HG03196 (cell line): Measurements from ENCODE around the gene RHOA.

ENCODE experiments used
- ATAC-seq: cut with Tn5 transposase; IDR thresholded peaks from one replicate; pipeline ENCODE4 v1.9.1; 2021; ENCODE audit not compliant: unreplicated experiment

The RHOA gene

GRCh38 chr3:49411968-49412631, at the start of gene RHOA, which contains the start of gene TCTA:
TSS of gene RHOA (minus strand) at chr3:49411976. CDS start at chr3:49375589, 36,387 bp downstream.
TSS of gene TCTA (plus strand) at chr3:49412423. CDS start at chr3:49412427, 4 bp downstream.
- ATAC-seq = peak; percentile 78

DNA sequence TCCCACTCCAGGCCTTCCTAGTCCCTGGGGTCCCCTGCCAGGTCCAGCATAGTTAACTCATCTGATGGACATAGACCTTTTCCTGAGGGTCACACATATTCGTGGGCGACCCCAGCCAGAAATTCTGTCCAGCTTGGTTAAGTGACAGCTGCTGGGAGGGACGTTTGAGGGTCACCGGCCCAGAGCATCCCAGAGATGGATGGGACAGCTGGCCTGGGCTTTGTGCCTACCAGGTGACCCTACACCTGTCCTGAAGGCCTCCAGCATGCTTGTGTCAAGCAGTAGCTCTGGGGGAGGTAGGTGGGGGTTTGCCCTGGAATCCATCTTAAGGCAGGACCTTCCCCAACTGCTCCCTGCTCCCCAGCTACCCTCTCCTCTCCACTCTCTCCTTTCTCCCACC, 49.2 kb upstream of the RHOA start:
- ATAC-seq = no peak

GRCh38 chr3:49460188-49460890, 48.6 kb upstream of the RHOA start:
- ATAC-seq = no peak

DNA sequence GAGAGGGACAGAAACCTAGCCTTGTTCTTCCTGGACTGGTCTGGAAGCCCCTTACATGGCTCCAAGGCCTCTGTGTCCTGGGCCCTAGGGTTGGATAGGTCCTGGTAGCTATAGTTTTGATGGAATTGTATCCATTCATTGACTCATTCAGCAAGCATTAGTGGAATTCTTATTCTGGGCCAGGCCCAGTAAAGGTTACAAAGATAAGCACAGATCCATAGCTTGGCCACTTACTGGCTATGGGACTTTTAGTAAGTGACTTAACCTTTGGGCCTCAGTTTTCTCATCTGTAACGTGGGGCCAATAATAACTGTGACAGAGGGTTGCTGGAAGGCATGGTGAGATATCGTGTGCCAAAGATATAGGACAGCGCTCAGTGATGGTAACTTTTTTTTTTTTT, 44.7 kb upstream of the RHOA start:
- ATAC-seq = no peak

DNA sequence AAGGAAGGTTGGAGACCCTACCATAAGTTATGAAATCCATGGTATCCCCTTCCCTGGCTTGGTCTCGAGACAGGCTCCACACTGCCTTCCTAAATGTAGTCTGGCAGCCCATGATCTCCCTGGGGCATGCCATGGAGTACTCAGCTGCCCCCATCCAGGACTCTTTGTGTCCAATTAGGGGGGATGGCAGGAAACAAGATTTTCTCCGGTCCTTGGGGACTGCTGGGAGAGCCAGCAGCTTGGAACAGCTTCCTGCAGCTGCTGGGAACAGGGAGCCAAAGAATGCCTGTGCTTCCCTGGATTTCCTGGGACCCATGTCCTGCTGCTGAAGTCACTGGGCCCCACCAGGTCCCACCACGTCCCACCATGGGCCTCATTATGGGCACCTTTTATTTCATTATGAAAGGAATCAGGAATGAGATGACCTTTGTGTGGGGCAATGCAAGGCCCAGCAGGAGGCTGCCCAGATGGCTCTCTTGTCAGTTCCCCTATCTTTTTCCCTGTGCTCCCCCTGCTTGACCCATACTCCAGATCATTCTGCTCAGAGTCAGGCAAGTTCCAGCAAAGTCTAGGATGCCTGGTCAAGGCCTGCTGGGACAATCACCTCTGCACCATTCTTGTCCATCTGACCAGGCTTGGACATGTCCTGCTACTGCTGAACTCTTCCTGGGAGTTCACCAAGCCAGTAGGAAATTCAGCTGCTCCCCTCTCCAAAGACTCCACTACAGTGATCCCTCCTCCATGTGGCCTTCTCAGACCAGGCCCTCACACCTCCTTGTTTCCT, 43.3 kb upstream of the RHOA start:
- ATAC-seq = no peak

GRCh38 chr3:49454458-49454857, 42.7 kb upstream of the RHOA start:
- ATAC-seq = no peak

DNA sequence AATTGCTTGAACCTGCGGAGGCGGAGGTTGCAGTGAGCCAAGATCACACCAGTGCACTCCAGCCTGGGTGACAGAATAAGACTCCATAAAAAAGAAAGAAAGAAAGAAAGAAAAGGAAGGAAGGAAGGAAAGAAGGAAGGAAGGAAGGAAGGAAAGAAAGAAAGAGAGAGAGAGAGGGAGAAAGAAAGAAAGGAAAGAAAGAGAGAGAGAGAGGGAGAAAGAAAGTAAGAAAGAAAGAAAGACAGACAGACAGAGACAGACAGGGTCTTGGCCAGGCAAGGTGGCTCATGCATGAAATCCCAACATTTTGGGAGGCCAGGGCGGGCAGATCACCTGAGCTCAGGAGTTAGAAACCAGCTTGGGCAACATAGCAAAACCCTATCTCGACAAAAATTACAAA, 41.8 kb upstream of the RHOA start:
- no peak for ATAC-seq

DNA sequence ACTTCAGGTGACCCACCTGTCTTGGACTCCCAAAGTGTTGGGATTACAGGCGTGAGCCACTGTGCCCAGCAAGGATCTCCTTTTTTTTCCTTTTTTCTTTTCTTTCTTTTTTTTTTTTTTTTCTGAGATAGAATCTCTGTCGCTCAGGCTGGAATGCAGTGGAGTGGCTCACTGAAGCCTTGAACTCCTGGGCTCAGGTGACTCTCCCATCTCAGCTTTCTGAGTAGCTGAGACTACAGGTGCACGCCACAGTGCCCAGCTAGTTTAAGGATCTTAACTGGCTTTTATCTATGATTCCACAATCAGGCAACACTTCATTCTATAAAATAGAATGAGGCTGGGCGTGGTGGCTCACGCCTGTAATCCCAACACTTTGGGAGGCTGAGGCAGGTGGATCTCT, 33.6 kb upstream of the RHOA start:
- no peak for ATAC-seq

DNA sequence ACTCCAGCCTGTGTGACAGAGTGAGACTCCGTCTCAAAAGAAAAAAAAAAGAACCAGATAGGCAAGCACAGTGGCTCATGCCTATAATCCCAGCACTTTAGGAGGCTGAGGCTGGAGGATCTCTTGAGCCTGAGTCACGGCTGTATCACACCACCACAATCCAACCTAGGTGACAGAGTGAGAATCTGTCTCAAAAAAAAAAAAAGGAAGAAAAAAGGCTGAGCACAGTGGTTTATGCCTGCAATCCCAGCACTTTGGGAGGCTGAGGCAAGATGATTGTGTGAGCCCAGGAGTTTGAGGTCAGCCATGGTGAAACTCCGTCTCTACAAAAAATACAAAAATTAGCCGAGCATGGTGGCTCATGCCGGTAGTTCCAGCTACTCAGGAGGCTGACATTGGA, 23.0 kb upstream of the RHOA start:
- no peak for ATAC-seq

GRCh38 chr3:49428752-49429080, 16.9 kb upstream of the RHOA start:
- ATAC-seq = no peak

GRCh38 chr3:49427586-49427985, 15.8 kb upstream of the RHOA start:
- no peak for ATAC-seq

- ATAC-seq = no peak
Measured at GRCh38 chr3:49424816-49425215, 13.0 kb upstream of the RHOA start.

GRCh38 chr3:49422379-49423248, 10.8 kb upstream of the RHOA start, which contains the start of gene AMT:
TSS of gene AMT (minus strand) at chr3:49422473. CDS start at chr3:49422450, 23 bp downstream.
- no peak for ATAC-seq

GRCh38 chr3:49421890-49422378, 10.2 kb upstream of the RHOA start:
- no peak for ATAC-seq

- no peak for ATAC-seq
Measured at GRCh38 chr3:49417516-49418120, 5.8 kb upstream of the RHOA start.

DNA sequence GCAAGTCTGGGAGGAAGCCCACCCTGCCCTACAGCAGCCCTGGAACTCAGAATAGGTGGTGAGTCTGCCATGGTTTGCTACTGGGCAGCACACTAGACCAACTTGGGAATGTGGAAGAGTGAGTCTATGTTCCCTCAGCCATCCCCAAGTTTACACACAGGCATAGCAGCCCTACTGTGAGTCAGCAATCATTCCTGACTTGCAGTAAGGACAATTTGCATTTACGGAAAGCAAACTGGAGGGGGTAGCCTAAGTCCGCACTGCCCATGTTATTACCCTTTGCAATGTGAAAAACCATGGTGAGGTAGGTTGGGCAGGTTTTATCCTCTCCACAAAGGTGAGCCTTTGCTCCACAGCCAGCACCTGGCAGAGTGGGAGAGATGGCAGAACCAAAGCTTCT, 5.1 kb upstream of the RHOA start:
- no peak for ATAC-seq

- no peak for ATAC-seq
Measured at GRCh38 chr3:49415931-49416601, 4.3 kb upstream of the RHOA start.

DNA sequence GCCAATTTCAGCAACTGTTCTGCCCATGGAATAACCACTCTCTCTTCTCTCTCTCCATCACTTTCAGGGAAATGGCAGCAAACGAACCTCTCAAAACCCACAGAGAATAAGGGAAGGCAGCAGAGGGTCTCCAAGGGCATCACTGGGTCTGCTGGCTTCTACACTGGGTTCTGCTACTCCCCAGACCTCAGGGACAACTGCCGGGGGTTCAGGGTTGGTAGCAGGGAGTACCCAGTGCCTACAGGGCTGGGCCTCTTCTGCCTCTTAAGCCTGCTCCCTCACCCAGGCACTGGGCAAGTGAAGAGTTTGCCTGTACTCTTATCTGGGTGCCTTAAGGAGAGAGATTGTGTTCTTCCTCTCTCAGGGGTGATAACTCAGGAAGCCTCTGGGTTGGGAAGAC, 3.0 kb upstream of the RHOA start:
- no peak for ATAC-seq

GRCh38 chr3:49413338-49413734, 1.6 kb upstream of the RHOA start:
- ATAC-seq = no peak
